GM10847 (cell line): ENCODE results near the gene CRABP1.

ENCODE experiments used
- POLR2A ChIP-seq: IDR thresholded peaks from 2 replicates; pipeline ENCODE4 v1.6.1; 2011; ENCODE audit not compliant: insufficient read length; ENCODE audit errors: extremely low read depth

CRABP1 gene

GRCh38 chr15:78358102-78358870 lies 18.1 kb downstream of the CRABP1 start:
- no peak for TF ChIP-seq POLR2A

- no peak for TF ChIP-seq POLR2A
These were observed 19.1 kb downstream of the CRABP1 start for GRCh38 chr15:78359041-78359808.

DNA sequence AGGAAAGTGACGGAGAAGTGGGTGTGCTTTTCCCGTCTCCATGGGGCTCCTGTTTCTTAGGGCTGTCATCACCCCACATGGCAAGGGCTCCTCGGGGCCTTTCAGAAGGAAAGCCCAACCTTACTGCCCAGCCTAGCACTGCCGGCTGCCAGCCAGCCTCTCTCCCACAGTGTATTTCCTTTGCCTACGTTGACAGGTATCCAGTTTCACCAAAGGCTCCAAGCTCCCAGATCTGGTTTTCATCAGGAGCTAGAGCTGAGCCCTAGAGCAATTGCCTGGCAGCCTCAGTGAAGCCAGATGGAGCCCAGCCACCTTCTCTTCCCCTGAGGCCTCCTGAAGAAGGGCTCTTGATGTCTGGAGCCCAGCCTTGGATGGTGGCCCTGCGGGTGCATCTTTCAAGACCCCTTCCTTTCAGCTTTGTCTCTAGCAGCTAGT lies 20.2 kb downstream of the CRABP1 start:
- TF ChIP-seq POLR2A = no peak

GRCh38 chr15:78360958-78361718 lies 21.0 kb downstream of the CRABP1 start:
- TF ChIP-seq POLR2A = no peak

GRCh38 chr15:78361771-78362506 lies 21.8 kb downstream of the CRABP1 start:
- TF ChIP-seq POLR2A = no peak

- no peak for TF ChIP-seq POLR2A
These were observed 22.7 kb downstream of the CRABP1 start for GRCh38 chr15:78362716-78363380.

- TF ChIP-seq POLR2A = no peak
These were observed 23.2 kb downstream of the CRABP1 start for GRCh38 chr15:78363381-78363734.

- TF ChIP-seq POLR2A = no peak
These were observed 24.1 kb downstream of the CRABP1 start for GRCh38 chr15:78364233-78364632.

DNA sequence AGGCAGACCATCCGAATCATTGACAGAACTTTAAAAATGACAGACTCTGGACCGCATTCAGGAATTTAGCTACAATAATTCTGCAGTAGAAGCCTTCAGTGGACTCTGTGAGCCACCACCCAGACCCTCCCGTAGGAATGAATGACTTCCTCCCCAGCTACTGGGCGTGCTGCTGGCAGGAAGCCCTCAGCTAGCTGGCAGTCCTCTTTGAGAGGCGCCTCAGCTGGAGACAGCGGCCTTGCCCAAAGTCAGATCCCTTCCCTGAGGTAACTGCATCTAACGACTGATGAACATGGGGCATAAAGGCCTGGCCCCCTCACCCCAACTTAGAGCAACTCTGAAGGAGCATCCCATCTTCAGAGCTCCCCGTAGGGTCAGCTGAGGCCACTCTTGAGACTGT lies 25.8 kb downstream of the CRABP1 start:
- TF ChIP-seq POLR2A = no peak

GRCh38 chr15:78366342-78366741 lies 26.2 kb downstream of the CRABP1 start:
- no peak for TF ChIP-seq POLR2A

GRCh38 chr15:78368651-78369050 lies 28.5 kb downstream of the CRABP1 start:
- TF ChIP-seq POLR2A = no peak

DNA sequence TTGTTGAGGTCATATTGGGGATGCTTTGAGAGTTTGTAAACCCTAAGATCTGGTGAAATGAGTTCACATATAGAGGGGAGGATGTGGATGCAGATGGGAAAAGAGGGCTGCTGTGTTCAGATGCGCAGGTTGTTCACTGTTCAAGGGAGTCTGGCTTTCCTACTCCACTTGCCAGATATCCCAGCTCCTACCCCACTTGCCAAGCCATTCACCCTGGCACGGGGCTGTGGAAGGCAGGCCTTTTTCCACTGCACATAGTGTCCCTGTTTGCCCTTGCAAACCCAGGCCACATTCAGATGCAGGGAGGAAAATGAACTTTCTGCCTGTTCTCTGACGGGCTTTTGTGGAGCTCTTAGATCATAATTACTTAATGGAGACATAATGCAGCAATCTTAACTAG lies 29.0 kb downstream of the CRABP1 start:
- TF ChIP-seq POLR2A = no peak

- no peak for TF ChIP-seq POLR2A
These were observed 29.9 kb downstream of the CRABP1 start for GRCh38 chr15:78370013-78370412.

DNA sequence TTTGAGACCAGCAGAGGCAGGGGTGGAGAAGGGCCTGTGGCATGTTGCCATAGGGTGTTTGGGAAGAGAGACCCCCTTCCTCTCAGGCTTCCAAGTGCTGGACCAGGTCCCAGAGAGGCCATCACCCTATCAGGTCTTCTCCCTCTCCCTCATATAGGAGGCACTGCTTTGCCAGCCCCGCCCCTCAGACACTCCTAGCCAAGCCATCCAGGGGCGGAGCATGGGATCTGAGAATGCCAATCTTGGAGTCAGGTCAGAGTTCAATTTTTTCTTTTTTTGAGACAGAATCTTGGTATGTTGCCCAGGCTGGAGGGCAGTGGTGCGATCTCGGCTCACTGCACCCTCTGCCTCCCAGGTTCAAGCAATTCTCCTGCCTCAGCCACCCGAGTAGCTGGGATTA lies 32.7 kb downstream of the CRABP1 start:
- no peak for TF ChIP-seq POLR2A

DNA sequence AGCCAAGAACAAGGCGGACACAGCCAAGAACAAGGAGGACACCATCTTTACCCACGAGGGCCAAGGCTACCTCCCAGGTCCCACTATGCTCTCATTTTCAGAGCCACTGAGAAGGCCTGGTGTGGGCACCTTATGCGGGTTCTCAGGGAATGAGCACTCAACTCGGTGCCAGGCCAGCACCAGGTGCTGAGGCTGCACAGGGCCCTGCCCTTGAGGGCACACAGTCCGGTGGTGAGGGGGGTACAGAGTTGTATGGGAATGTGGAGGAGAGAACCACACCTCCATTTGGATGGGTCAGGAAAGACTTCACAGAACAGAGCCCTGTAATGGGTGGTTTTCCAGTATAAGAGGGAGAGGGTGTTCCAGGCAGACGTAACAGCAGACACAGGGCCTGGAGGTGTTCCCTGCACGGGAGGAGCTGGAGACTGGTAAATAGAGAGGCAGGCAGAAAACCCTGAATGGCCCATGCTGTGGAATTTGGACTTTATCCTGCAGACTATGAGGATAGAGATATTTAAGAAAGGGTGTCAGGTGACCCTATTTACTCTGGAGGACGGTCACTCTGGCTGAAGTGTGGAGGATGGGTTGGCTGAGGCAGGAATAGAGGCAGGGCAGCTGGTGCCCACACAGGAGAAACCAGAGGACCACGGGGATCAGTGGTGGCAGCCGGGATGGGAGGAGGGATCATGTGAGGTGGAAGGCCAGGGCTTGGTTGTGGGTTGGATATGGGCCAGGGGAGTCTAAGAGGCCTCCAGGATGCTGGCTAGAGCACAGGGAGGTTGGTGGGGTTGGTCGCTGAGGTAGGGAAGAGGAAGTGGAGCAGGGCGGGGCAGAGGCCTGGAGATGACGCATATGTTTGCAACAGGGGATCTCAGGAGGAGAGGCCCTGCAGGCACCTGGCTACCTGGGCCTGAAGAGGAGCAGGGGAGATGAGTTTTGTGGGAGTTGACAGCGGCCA lies 34.6 kb downstream of the CRABP1 start:
- no peak for TF ChIP-seq POLR2A
